Lung (tissue), 12 donors: ENCODE data around the gene UNC5C. TPM values are rescaled to one million over a fixed set of nuclear protein-coding genes. Genes with fewer than 3 reads are reported as not detected.

ENCODE experiments used
- ATAC-seq: fragments of 200-7000 bp; cut with Tn5 transposase; one replicate; pipeline ENCODE4 v1.9.1; 2020; ENCODE audit warnings: moderate number of reproducible peaks; ENCODE audit not compliant: insufficient read depth, low FRiP score
- DNase-seq, 3 donors: peaks; one replicate each; pipeline ENCODE4 v3.0.0-alpha.2; 2013 to 2017
- H3K27ac ChIP-seq, 2 donors: one replicate each; pipeline ENCODE4 v1.5.1; 2013; ENCODE audit warnings: mild to moderate bottlenecking in 2 of 2, moderate library complexity in 2 of 2, control low read depth in 1 of 2, inconsistent platforms in 1 of 2, low read depth in 1 of 2, low read length in 1 of 2
- H3K27me3 ChIP-seq, 3 donors: one replicate each; pipeline ENCODE4 v1.5.1; 2013; ENCODE audit warnings: low read length in 2 of 3; ENCODE audit not compliant: control insufficient read depth in 3 of 3, insufficient read depth in 3 of 3
- H3K36me3 ChIP-seq, 4 donors: one replicate each; pipeline ENCODE4 v1.5.1; 2013; ENCODE audit warnings: low read length in 4 of 4, mild to moderate bottlenecking in 1 of 4, moderate library complexity in 1 of 4; ENCODE audit not compliant: control insufficient read depth in 4 of 4, insufficient read depth in 4 of 4
- H3K4me1 ChIP-seq, 5 donors: one replicate each; pipeline ENCODE4 v1.5.1; 2013; ENCODE audit warnings: low read length in 5 of 5, mild to moderate bottlenecking in 2 of 5, moderate library complexity in 1 of 5; ENCODE audit not compliant: control insufficient read depth in 5 of 5, insufficient read depth in 5 of 5
- H3K4me3 ChIP-seq: one replicate; pipeline ENCODE4 v1.5.1; 2013; ENCODE audit warnings: mild to moderate bottlenecking, control low read depth, moderate library complexity
- H3K9ac ChIP-seq, 2 donors: one replicate each; pipeline ENCODE4 v1.5.1; 2013; ENCODE audit warnings: low read length in 2 of 2, control low read depth in 1 of 2; ENCODE audit not compliant: insufficient read depth in 1 of 2
- H3K9me3 ChIP-seq, 4 donors: one replicate each; pipeline ENCODE4 v1.5.1; 2013; ENCODE audit warnings: low read length in 3 of 4, mild to moderate bottlenecking in 1 of 4, moderate library complexity in 1 of 4; ENCODE audit not compliant: control insufficient read depth in 4 of 4, insufficient read depth in 3 of 4
- CTCF ChIP-seq: IDR thresholded peaks from 2 replicates; pipeline ENCODE4 v1.5.1; 2012; ENCODE audit warnings: mild to moderate bottlenecking; ENCODE audit errors: control extremely low read depth, extremely low read depth
- WGBS, 2 donors: extraction: QIAGEN DNeasy Blood & Tissue Kit; methylation state at CpG; one replicate each; pipeline ENCODE4 v1.1.7; 2013; 5-methylcytosine and 5-hydroxymethylcytosine counted together
- polyA plus RNA-seq, 2 donors: library from polyadenylated mRNA; stranded (reverse); fragments of 200-250 nt; gene quantifications; one replicate each; pipeline ENCODE4 v1.2.1, GENCODE V29; 2013
- total RNA-seq, 2 donors: library from RNA; depleted of rRNA in 1 of 2; stranded (reverse); fragments of >200 nt in 1 of 2; gene quantifications; one replicate each; pipeline ENCODE4 v1.2.1, GENCODE V29; 2014 to 2021
- donor health status: control.
- donor health status: control.
- donor health status: Bipolar disorder and iron deficiency.
- donor health status: healthy.
- donor health status: DM: yes; HTN: yes; CAD: no.

UNC5C gene
- total and polyA plus RNA-seq, 4 donors = 0.55 to 27.9 (median 3.8) TPM

- Histone ChIP-seq H3K4me3 (no peak overlapping the region), H3K27ac (no peak overlapping the region), H3K36me3 (no peaks in the 10 kb centered on the region), H3K9me3 (no peaks in the 10 kb centered on the region), H3K4me1 (peaks cover 0 to 62% (median 3%) of the 10 kb centered on the region in 5 donors), H3K27me3 (no peaks in the 10 kb centered on the region), H3K9ac (no peak overlapping the region)
- ATAC-seq (no peak), DNase-seq (no peak)
- TF ChIP-seq CTCF = no peak
- WGBS, 2 donors = 75 to 87% methylated on average over 4 of the region's 4 CpGs
Measured at GRCh38 chr4:95535180-95535579, 13.6 kb downstream of the UNC5C start.

GRCh38 chr4:95534032-95534431 is 14.7 kb downstream of the UNC5C start:
- H3K27ac ChIP-seq = no peak overlapping the region
- 57 to 72% methylated on average over 5 of the region's 5 CpGs for WGBS, 2 donors
- no peak for TF ChIP-seq CTCF

GRCh38 chr4:95533254-95533653 is 15.5 kb downstream of the UNC5C start:
- WGBS, 2 donors = 88% methylated on average over 9 of the region's 9 CpGs
- Histone ChIP-seq H3K4me3 (no peak overlapping the region), H3K9ac (no peak overlapping the region), H3K27me3 (no peaks in the 10 kb centered on the region), H3K4me1 (peaks cover 0 to 53% (median 3%) of the 10 kb centered on the region in 5 donors), H3K36me3 (no peaks in the 10 kb centered on the region), H3K9me3 (no peaks in the 10 kb centered on the region), H3K27ac (no peak overlapping the region)
- no peak for TF ChIP-seq CTCF
- ATAC-seq (no peak), DNase-seq (no peak)

More at GRCh38 chr4:95534032-95534431, 14.7 kb downstream of the UNC5C start:
- Histone ChIP-seq H3K9me3 (no peaks in the 10 kb centered on the region), H3K36me3 (no peaks in the 10 kb centered on the region), H3K9ac (no peak overlapping the region), H3K27me3 (no peaks in the 10 kb centered on the region), H3K4me1 (peaks cover 0 to 55% (median 3%) of the 10 kb centered on the region in 5 donors), H3K4me3 (no peak overlapping the region)
- ATAC-seq (no peak), DNase-seq (no peak)

GRCh38 chr4:95532305-95532704 is 16.5 kb downstream of the UNC5C start:
- Histone ChIP-seq H3K36me3 (no peaks in the 10 kb centered on the region), H3K9me3 (no peaks in the 10 kb centered on the region), H3K27ac (no peak overlapping the region), H3K27me3 (no peaks in the 10 kb centered on the region), H3K4me1 (peaks cover 0 to 51% (median 3%) of the 10 kb centered on the region in 5 donors), H3K9ac (no peak overlapping the region), H3K4me3 (no peak overlapping the region)
- no peak for TF ChIP-seq CTCF
- 90 to 95% methylated on average over 3 of the region's 3 CpGs for WGBS, 2 donors
- DNase-seq (no peak), ATAC-seq (no peak)
